IMR-90 (cell line): ENCODE data around the gene SFT2D2. TPM values are rescaled to one million over a fixed set of nuclear protein-coding genes. Genes with fewer than 3 reads are reported as not detected.

Source experiments
- ATAC-seq: fragments of 200-7000 bp; cut with Tn5 transposase; 2 replicates; pipeline ENCODE4 v1.9.1; 2020; ENCODE audit warnings: low read depth, mild to moderate bottlenecking, moderate library complexity
- BruUV-seq: library from RNA; stranded (reverse); fragments of 400-500 nt; replicated peaks from 2 replicates; lab custom pipeline; 2021; lab: Mats Ljungman, UMichigan
- CTCF ChIA-PET: fragments of 300-600 bp; formaldehyde crosslinking; extraction: SDS; loops from one replicate; lab custom pipeline; 2021; ENCODE audit warnings: antibody characterized with exemption; lab: Yijun Ruan, JAX
- POLR2A ChIA-PET: fragments of 300-600 bp; sonication (Branson Sonifier 250); formaldehyde crosslinking; loops from one replicate; lab custom pipeline; 2022; ENCODE audit warnings: antibody characterized with exemption; ENCODE audit not compliant: unreplicated experiment; lab: Charles Lee
- DNase-seq: peaks from one replicate; pipeline ENCODE4 v3.0.0; 2013
- H2AFZ ChIP-seq: replicated peaks from 2 replicates; pipeline ENCODE3; 2013; ENCODE audit warnings: low read length, mild to moderate bottlenecking; ENCODE audit not compliant: poor library complexity
- H2AK5ac ChIP-seq: 2 replicates; pipeline ENCODE4 v1.6.1; 2013; ENCODE audit warnings: low read depth, low read length, inconsistent platforms
- H2AK9ac ChIP-seq: replicated peaks from 2 replicates; pipeline ENCODE3; 2013; ENCODE audit warnings: mild to moderate bottlenecking, low read depth, low read length, moderate library complexity; ENCODE audit not compliant: poor library complexity
- H2BK120ac ChIP-seq: 2 replicates; pipeline ENCODE4 v1.6.1; 2013; ENCODE audit warnings: low read depth, low read length, inconsistent platforms
- H2BK15ac ChIP-seq: 3 replicates; pipeline ENCODE4 v1.6.1; 2013; ENCODE audit warnings: low read depth, low read length, inconsistent platforms
- H2BK20ac ChIP-seq: 2 replicates; pipeline ENCODE4 v1.6.1; 2013; ENCODE audit warnings: low read depth, mild to moderate bottlenecking, inconsistent platforms, low read length, moderate library complexity
- H2BK5ac ChIP-seq: 2 replicates; pipeline ENCODE4 v1.6.1; 2013; ENCODE audit warnings: mild to moderate bottlenecking, low read depth, low read length, inconsistent platforms; ENCODE audit not compliant: poor library complexity, severe bottlenecking
- H3K14ac ChIP-seq: replicated peaks from 2 replicates; pipeline ENCODE4 v1.6.1; 2013; ENCODE audit warnings: low read depth, low read length, inconsistent platforms
- H3K18ac ChIP-seq: 2 replicates; pipeline ENCODE4 v1.6.1; 2013; ENCODE audit warnings: low read depth, low read length, control low read depth
- H3K23ac ChIP-seq: 2 replicates; pipeline ENCODE4 v1.6.1; 2013; ENCODE audit warnings: low read depth, low read length, inconsistent platforms
- H3K27ac ChIP-seq: 2 replicates; pipeline ENCODE4 v1.5.1; 2013; ENCODE audit warnings: mild to moderate bottlenecking, control low read depth, low read length; ENCODE audit not compliant: insufficient read depth
- H3K27me3 ChIP-seq: 2 replicates; pipeline ENCODE4 v1.6.1; 2013; ENCODE audit warnings: low read length; ENCODE audit not compliant: control insufficient read depth, insufficient read depth
- H3K36me3 ChIP-seq: 2 replicates; pipeline ENCODE4 v1.6.1; 2013; ENCODE audit warnings: low read length, mixed read lengths; ENCODE audit not compliant: control insufficient read depth, insufficient read depth
- H3K4ac ChIP-seq: 2 replicates; pipeline ENCODE4 v1.6.1; 2013; ENCODE audit warnings: low read depth, low read length, inconsistent platforms
- H3K4me1 ChIP-seq: 2 replicates; pipeline ENCODE4 v1.6.1; 2013; ENCODE audit warnings: low read length, mixed read lengths; ENCODE audit not compliant: control insufficient read depth, insufficient read depth
- H3K4me2 ChIP-seq: 2 replicates; pipeline ENCODE4 v1.6.1; 2013; ENCODE audit warnings: low read depth, mild to moderate bottlenecking, control low read depth, low read length, moderate library complexity
- H3K4me3 ChIP-seq: 2 replicates; pipeline ENCODE4 v1.5.1; 2013; ENCODE audit warnings: low read depth, mild to moderate bottlenecking, control low read depth, low read length, moderate library complexity; ENCODE audit not compliant: insufficient read depth
- H3K56ac ChIP-seq: 2 replicates; pipeline ENCODE4 v1.6.1; 2013; ENCODE audit warnings: low read length, inconsistent platforms; ENCODE audit not compliant: insufficient read depth; ENCODE audit errors: extremely low read depth
- H3K79me1 ChIP-seq, 2 experiments: 2 replicates each; pipeline ENCODE4 v1.6.1; 2013; ENCODE audit warnings: low read length in 2 of 2, inconsistent platforms in 1 of 2, low read depth in 1 of 2
- H3K9ac ChIP-seq: 2 replicates; pipeline ENCODE4 v1.6.1; 2013; ENCODE audit warnings: low read depth, low read length, control low read depth
- H3K9me1 ChIP-seq: 2 replicates; pipeline ENCODE4 v1.6.1; 2013; ENCODE audit warnings: low read length, inconsistent platforms; ENCODE audit not compliant: insufficient read depth
- H3K9me3 ChIP-seq: 2 replicates; pipeline ENCODE4 v1.6.1; 2013; ENCODE audit warnings: low read length; ENCODE audit not compliant: control insufficient read depth, insufficient read depth
- H4K20me1 ChIP-seq: 2 replicates; pipeline ENCODE4 v1.6.1; 2013; ENCODE audit warnings: low read length, inconsistent platforms; ENCODE audit not compliant: insufficient read depth
- H4K5ac ChIP-seq: 2 replicates; pipeline ENCODE4 v1.6.1; 2013; ENCODE audit warnings: mild to moderate bottlenecking, low read depth, low read length, control low read depth
- H4K8ac ChIP-seq, 2 experiments: 2 replicates each; pipeline ENCODE4 v1.6.1; 2013; ENCODE audit warnings: low read depth in 2 of 2, low read length in 2 of 2, control low read depth in 1 of 2, inconsistent platforms in 1 of 2
- H4K91ac ChIP-seq: 2 replicates; pipeline ENCODE4 v1.6.1; 2013; ENCODE audit warnings: low read depth, low read length, inconsistent platforms; ENCODE audit not compliant: insufficient read depth
- FOS ChIP-seq: fragments of 150-350 bp; IDR thresholded peaks from 2 replicates; pipeline ENCODE4 v1.6.1; 2016; ENCODE audit warnings: low read depth, low read length
- MAFK ChIP-seq: IDR thresholded peaks from 2 replicates; pipeline ENCODE4 v1.6.1; 2012; ENCODE audit warnings: low read depth, low read length, improper control_type of control experiment
- MXI1 ChIP-seq: IDR thresholded peaks from 2 replicates; pipeline ENCODE4 v1.6.1; 2012; ENCODE audit warnings: low read depth, mild to moderate bottlenecking, low read length, moderate library complexity, borderline replicate concordance
- POLR2A ChIP-seq: IDR thresholded peaks from 2 replicates; pipeline ENCODE4 v1.6.1; 2012; ENCODE audit warnings: mild to moderate bottlenecking, low read depth, low read length
- RAD21 ChIP-seq: IDR thresholded peaks from 2 replicates; pipeline ENCODE4 v1.6.1; 2012; ENCODE audit warnings: low read length, improper control_type of control experiment
- WGBS, 2 experiments: methylation state at CpG; one replicate each; pipeline versions ENCODE4 v1.1.5 to v1.1.7; 2013; ENCODE audit warnings: missing lambda C conversion rate in 2 of 2; ENCODE audit not compliant: insufficient read length in 1 of 2; ENCODE audit errors: extremely low coverage in 2 of 2; 5-methylcytosine and 5-hydroxymethylcytosine counted together
- dilution Hi-C: fragments of 300-500 bp; cut with HindIII; formaldehyde crosslinking; loops from one replicate; pipeline ENCODE4 v1.14.3; 2018; ENCODE audit warnings: low sequenced_read_pairs; ENCODE audit not compliant: unreplicated experiment
- in situ Hi-C: fragments of 300-500 bp; cut with MboI; formaldehyde crosslinking; loops from 3 replicates; pipeline ENCODE4 v1.14.3; 2019; ENCODE audit warnings: low sequenced_read_pairs, inconsistent platforms, mixed read lengths
- intact Hi-C: fragments of 100-400 bp; cut with micrococcal nuclease; formaldehyde crosslinking; loops from 2 replicates; pipeline ENCODE4 v1.10.0; 2022
- polyA plus RNA-seq, 3 experiments: library from polyadenylated mRNA; depleted of rRNA; stranded (reverse); fragments of >200 nt; gene quantifications; 2 replicates each; pipeline ENCODE4 v1.2.3, GENCODE V29; 2012; ENCODE audit warnings: low replicate concordance in 1 of 3
- total RNA-seq: library from RNA; depleted of rRNA; stranded (reverse); fragments of >200 nt; gene quantifications from 2 replicates; pipeline ENCODE4 v1.2.3, GENCODE V29; 2012
- TF ChIP-seq, protein P1 (sequence below): fragments of 150-350 bp; IDR thresholded peaks from 2 replicates; pipeline ENCODE4 v1.6.1; 2017; ENCODE audit warnings: mild to moderate bottlenecking, antibody characterized with exemption, low read length, low read depth
- TF ChIP-seq, protein P2 (sequence below): fragments of 150-350 bp; IDR thresholded peaks from 2 replicates; pipeline ENCODE4 v1.6.1; 2016; ENCODE audit warnings: low read depth, mild to moderate bottlenecking, low read length, moderate library complexity, borderline replicate concordance

Gene SFT2D2
- total and polyA plus RNA-seq, 2 of the 4 experiments (the other 2 are of a cell fraction): 11.1 to 37.6 TPM

DNA sequence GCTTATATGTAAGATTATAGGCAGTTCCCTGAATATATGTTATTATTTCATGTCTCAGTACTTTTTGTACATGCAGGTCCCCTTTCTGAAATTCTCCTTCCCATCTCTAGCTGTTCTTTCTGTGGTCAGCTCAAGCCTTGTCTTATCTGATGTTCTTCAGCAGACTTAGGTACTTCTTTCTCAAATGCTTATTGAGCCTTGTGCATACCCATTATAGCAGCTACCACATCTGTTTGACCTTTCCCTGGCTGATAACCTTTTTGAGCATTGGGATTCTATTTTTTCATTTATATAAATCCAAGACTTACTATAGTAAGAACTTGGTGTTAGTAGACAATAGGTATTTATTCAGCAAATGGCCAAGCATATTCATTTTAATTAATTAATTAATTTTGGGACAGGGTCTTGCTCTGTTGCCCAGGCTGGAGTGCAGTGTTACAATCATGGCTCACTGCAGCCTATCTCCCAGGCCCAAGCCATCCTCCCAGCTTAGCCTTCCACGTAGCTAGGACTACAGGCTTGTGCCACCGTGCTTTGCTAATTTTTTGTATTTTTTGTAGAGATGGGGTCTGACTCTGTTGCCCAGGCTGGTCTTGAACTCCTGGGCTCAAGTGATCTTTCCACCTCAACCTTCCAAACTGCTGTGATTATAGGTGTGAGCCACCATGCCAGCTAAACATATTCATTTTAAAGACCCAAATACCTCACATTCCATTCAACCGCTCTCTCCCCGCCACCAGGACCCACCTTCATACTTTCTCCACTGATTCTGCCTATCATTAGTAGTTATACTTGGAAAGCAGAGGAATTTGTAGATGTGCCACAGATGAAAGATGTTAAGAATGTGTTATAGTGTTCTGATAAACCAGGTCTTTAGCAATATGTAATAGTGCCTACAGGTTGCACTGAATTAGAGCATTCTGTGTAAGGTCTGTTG, 30.3 kb upstream of the SFT2D2 start (continued):
- TF ChIP-seq, protein P1, sequence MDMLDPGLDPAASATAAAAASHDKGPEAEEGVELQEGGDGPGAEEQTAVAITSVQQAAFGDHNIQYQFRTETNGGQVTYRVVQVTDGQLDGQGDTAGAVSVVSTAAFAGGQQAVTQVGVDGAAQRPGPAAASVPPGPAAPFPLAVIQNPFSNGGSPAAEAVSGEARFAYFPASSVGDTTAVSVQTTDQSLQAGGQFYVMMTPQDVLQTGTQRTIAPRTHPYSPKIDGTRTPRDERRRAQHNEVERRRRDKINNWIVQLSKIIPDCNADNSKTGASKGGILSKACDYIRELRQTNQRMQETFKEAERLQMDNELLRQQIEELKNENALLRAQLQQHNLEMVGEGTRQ: no peak
- no peak for TF ChIP-seq MXI1

DNA sequence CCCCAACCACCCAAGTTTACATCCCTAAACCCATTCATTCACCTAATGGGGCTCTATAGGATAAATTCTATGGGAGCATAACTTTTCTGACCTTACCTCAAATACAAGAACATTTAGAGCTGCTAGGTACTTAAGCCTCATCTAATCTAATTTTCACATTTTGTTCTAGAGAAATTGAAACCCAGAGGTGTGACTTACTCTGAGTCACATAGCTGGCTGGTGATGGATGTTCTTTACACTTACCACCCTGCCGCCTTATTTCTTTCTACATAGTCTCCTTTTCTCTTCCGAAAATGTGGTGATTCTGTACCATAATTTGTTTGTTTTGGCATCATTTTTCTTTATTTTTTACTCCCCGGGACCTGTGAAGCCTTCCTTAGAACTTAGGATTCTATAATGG, 26.7 kb upstream of the SFT2D2 start:
- H3K36me3 ChIP-seq: peaks cover 9% of the 10 kb centered on the region
- BruUV-seq: no TSS peak
- no peaks in the 10 kb centered on the region for H3K27me3 ChIP-seq
- H2AK9ac ChIP-seq: no peak overlapping the region
- H4K8ac ChIP-seq: no peak overlapping the region
- H3K56ac ChIP-seq: no peak overlapping the region
- intact Hi-C loops: no loop called here
- no peak overlapping the region for H4K91ac ChIP-seq
- no peak overlapping the region for H2AK5ac ChIP-seq
- H2BK120ac ChIP-seq: no peak overlapping the region
- CTCF ChIA-PET: no interaction called here
- H3K14ac ChIP-seq: no peak overlapping the region
- H3K4me3 ChIP-seq: no peak overlapping the region
- ATAC-seq (no peak), DNase-seq (no peak)
- H3K9me3 ChIP-seq: no peaks in the 10 kb centered on the region
- WGBS, 2 experiments: no CpG with 5 or more reads among the region's 3 CpGs
- H3K9me1 ChIP-seq: no peaks in the 10 kb centered on the region
- H3K27ac ChIP-seq: no peak overlapping the region
- no peaks in the 10 kb centered on the region for H3K79me1 ChIP-seq
- no peak overlapping the region for H3K9ac ChIP-seq
- POLR2A ChIA-PET: no interaction called here
- dilution Hi-C loops: no loop called here
- no peak overlapping the region for H3K4ac ChIP-seq
- no peak overlapping the region for H2BK20ac ChIP-seq
- no peak overlapping the region for H2BK5ac ChIP-seq
- in situ Hi-C loops: no loop called here
- no peak overlapping the region for H4K5ac ChIP-seq
- H2BK15ac ChIP-seq: no peak overlapping the region
- no peak overlapping the region for H3K4me2 ChIP-seq
- no peak overlapping the region for H3K23ac ChIP-seq
- TF ChIP-seq POLR2A (no peak), FOS (no peak), RAD21 (no peak), MAFK (no peak)
- TF ChIP-seq, protein P2, sequence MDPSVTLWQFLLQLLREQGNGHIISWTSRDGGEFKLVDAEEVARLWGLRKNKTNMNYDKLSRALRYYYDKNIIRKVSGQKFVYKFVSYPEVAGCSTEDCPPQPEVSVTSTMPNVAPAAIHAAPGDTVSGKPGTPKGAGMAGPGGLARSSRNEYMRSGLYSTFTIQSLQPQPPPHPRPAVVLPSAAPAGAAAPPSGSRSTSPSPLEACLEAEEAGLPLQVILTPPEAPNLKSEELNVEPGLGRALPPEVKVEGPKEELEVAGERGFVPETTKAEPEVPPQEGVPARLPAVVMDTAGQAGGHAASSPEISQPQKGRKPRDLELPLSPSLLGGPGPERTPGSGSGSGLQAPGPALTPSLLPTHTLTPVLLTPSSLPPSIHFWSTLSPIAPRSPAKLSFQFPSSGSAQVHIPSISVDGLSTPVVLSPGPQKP: no peak
- TF ChIP-seq, protein P1: no peak
- H2AFZ ChIP-seq: no peak overlapping the region
- peaks cover 2% of the 10 kb centered on the region; the same call in 1 of the 2 replicates for H3K4me1 ChIP-seq
- no peak overlapping the region for H3K18ac ChIP-seq
- H4K20me1 ChIP-seq: no peaks in the 10 kb centered on the region
